Stimulated activated CD8-positive, alpha-beta memory T cell treated with anti-CD3 and anti-CD28 coated beads, Interleukin-15, amount 100 ng/mL, for 48 hours (primary cell): ENCODE measurements around the gene KCND2.

Experiments used
- DNase-seq, 2 donors: peaks; one replicate each; pipeline ENCODE4 v3.0.0-alpha.2; 2020; ENCODE audit warnings: low read depth in 2 of 2

The KCND2 gene

GRCh38 chr7:120311028-120311788, 38.2 kb downstream of the KCND2 start:
- DNase-seq = no peak

DNA sequence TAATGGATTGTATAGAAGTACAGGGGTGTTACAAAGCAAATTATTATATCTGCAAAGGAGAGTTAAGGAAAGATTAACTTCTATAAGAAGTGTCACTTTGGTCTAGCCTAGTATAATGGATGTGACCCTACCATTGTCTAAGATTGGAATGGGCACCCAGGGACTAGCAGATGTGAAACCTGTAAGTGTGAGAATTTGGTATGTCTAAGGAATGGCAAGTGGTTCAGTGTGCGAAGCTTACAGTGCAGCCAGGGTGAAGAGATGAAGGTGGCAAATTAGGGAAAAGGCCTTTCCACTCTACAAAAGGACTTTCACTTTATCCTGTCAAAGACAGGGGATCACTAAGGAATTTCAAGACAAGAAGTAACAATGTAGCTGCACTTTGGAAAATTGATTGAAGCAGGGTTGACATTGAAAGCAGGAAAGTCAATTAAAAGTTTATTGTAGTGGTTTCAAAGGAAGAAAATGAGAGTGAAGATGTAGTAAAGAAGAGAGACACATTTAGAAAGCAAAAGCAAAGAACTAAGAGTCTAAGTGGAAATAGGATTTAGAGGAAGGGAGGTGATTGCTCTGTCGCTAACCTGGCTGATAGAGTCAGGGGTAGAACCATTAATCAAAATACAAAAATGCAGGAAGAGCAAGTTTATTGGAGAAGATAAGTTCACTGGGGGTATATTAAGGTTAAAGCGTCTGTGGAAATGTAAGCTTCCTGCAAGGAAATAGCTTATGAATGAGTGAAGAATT, 47.4 kb downstream of the KCND2 start:
- no peak for DNase-seq

- DNase-seq = no peak
These were observed 54.1 kb downstream of the KCND2 start for GRCh38 chr7:120327054-120327453.

- no peak for DNase-seq
These were observed 59.5 kb downstream of the KCND2 start for GRCh38 chr7:120332433-120332832.

GRCh38 chr7:120334475-120334874, 61.5 kb downstream of the KCND2 start:
- DNase-seq = no peak

GRCh38 chr7:120337308-120337907, 64.4 kb downstream of the KCND2 start:
- no peak for DNase-seq

DNA sequence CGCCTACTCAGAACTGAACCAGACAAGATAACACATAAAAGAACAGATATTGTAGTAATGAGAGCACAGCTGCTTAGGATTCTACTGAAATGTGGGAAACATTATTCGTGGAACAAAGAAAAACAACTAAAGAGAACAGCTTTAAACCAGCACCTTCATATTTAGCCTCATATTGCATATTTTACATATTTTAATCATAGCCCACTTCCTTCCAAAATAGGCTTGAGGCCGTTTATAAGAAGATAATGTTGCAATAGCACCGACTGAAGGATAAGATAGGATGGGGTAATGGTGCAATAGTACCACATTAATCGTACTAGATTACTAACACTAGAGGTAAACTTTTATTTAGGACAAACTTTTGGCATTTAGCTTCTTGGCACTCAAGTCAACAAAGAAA, 71.3 kb downstream of the KCND2 start:
- no peak for DNase-seq

DNA sequence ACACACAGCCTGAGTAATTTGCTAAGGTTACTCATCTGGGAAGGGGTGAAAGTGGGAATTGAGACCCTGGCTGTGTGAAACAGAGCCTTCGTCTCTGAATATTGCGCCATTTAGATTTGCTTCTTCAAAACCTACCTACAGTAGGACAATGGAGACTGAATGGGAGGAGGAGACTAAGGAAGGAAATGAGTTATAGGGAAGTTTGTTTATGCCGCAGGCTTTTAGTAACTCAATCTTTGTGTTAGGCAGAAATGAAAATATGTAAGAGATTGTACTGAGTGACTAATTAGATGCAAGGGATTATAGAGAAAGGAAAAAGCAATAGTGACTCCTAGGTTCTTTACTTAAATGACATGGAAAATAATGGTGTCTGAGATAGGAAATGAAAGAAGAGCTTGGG, 80.2 kb downstream of the KCND2 start:
- no peak for DNase-seq

DNA sequence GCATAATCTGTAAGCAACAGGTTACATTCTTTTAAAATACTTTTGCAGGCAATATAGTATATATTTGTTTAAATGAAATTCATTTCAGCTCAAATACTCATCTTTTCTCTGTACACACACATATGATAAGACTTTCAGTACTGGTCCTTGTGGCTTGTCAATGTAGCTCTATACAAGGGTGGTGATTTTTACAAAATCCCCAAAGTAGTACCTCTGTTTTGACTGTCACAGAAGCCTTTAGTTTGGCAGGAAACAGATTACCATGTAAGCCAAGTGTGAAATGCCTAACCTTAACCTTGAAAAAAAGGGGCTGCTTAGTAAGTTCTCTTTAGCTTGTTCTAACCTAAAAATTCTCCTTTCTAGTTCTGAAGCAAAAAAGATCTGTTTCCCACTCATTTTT, 87.9 kb downstream of the KCND2 start:
- no peak for DNase-seq

GRCh38 chr7:120363414-120363813, 90.4 kb downstream of the KCND2 start:
- no peak for DNase-seq

DNA sequence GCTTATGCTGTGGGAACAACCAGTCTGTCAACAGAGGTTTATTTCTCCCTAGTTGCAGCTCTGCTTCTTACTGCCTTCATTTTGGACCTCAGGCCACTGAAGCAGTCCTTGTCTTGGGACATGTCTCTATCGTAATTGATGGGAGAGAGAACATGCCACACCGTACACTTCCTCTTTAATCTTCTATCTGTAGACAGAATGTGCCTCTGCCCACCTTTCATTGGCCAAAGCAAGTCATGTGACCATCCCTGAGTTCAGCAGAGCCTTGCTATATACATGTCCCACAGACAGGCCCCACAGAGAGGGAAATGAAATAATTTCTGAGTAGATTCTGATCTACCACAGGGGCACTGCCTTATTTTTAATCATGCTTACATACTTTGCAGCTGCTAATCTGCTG, 98.0 kb downstream of the KCND2 start:
- DNase-seq = no peak

DNA sequence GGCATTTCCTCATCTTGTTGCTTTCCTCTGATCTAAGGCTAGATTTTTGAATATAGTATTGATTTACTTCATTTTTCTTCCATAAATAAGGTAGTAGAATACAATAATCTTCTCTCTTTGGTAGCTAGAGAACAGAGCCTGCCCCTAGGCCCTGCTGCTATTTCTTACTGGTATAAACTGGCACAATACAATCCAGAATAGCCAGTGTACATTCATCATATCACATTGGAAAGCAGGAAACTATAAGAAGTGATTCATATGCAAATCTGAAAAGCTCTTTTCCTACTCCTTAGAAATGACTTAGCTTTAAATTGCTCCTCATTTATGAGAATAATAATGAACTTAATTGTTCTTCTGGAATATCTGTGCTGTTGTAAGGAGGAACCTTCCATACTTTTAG, 100.2 kb downstream of the KCND2 start:
- no peak for DNase-seq

DNA sequence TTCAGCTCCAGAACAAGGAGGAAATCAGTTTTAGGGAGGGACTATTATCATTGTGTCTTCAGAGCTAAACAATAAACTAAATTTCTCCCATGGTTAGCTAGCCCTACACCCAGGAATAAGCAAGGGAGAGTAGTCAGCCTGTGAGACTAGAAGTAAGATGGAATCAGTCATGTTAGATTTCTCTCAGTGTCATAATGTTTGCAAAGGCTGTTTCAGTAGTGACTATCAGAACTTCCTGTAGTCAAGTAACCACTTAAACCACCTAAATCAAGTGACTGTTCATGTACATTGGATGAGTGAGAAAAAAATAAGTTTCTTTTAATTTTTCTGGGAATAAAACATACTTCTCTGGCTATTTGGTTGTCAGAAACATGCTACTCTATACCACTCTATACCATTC, 121.6 kb downstream of the KCND2 start:
- no peak for DNase-seq

DNA sequence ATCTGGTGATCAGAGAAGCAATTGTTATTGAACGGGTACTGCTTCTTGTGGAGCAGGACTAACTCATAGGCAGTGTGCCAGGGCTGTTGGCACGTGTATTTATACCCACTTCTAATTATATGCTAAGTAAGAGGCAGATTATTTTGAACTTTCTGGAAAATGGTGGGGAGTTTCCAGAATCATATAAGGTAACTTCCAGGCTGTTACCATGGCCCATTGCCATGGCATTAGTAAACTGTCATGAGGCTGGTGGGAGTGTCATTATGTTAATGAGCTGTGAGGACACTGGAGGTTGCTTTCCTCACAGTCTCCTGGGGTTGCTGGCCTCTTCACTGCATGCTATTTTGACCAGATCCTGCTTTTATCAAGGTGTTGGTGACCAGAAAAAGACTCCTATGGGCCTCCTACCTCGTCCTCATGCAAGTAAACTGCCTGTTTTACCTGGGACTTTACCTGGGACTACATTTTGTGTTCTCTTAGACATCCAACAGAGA, 122.6 kb downstream of the KCND2 start:
- no peak for DNase-seq

GRCh38 chr7:120398284-120399000, 125.5 kb downstream of the KCND2 start:
- DNase-seq = no peak

DNA sequence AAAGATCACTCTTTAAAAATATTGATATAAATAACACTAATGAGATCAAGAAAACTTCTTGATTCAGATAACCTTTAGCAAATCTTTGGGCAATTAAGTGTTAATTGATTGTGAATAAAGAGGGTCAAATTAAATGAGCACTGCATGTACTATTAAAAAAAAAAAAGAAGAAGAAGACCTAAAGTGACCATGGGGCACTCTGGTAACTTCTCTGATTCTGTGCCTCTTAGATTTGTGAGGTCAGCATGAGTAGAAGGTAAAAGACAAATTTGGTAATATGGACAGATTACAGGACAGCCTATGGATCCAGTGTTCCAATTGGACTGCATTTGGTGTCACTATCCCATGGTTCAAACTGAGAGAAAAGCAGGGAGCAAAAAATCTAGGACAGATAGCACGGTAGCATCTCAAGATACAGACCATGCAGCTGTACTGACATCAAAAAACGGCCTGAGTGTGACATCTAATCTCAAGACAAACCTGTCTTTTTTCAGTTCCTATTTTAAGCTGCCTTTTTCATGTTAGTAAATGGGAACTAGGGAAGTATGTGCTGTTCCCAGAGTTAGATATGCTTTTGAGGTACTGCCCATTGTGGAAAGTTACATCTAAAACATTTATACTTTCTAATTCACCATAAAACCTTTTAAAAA, 128.0 kb downstream of the KCND2 start:
- DNase-seq = no peak

GRCh38 chr7:120402079-120402767, 129.2 kb downstream of the KCND2 start:
- DNase-seq = no peak

GRCh38 chr7:120402801-120403200, 129.8 kb downstream of the KCND2 start:
- DNase-seq = no peak

GRCh38 chr7:120404042-120404441, 131.1 kb downstream of the KCND2 start:
- no peak for DNase-seq

GRCh38 chr7:120405652-120406051, 132.7 kb downstream of the KCND2 start:
- DNase-seq = no peak

DNA sequence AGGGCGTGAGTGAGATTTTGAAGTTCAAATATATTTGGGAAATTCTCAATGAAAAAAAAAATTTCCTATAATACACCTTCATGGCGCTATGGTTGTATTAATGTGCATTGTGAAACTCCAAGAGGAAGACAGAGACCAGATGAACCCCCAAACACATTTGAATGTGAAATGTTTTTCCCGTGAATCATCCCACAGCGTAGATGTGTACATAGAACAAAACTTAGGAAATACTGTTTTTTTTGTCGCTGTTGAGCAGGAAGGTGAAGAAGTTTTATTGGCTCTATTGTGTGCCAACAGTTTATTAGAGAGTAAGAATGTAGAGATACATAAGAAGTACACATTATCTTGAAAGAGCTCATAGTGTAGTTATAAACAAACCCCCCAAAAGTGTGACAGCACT, 134.0 kb downstream of the KCND2 start:
- DNase-seq = no peak
